H1 (cell line): ENCODE measurements around the gene SSRP1. TPM values are rescaled to one million over a fixed set of nuclear protein-coding genes. Genes with fewer than 3 reads are reported as not detected.
"Not testable (repeated sequence)": the region's sequence is repeated elsewhere in the genome, so short reads cannot be mapped to it uniquely, and the experiment has no call there.

Source experiments
- CTCF ChIA-PET: fragments of 300-600 bp; sonication (Branson Sonifier 250); formaldehyde crosslinking; loops from one replicate; lab custom pipeline; 2021; ENCODE audit not compliant: partially characterized antibody; lab: Charles Lee
- POLR2A ChIA-PET: fragments of 300-600 bp; sonication (Branson Sonifier 250); formaldehyde crosslinking; loops from one replicate; lab custom pipeline; 2021; ENCODE audit warnings: inconsistent platforms; ENCODE audit not compliant: partially characterized antibody; lab: Charles Lee
- DNase-seq, 2 experiments: peaks; one replicate each; pipeline versions ENCODE4 v3.0.0 to v3.0.0-alpha.2; 2010 to 2022; ENCODE audit warnings: low spot score in 2 of 2, low read depth in 1 of 2, mixed read lengths in 1 of 2
- FAIRE-seq: peaks from 2 replicates; lab custom pipeline; 2011; peaks lifted over from hg19 to GRCh38; lab: Jason Lieb, UNC
- H2AFZ ChIP-seq: 2 replicates; pipeline ENCODE4 v1.8.1; 2012; ENCODE audit warnings: low read length, inconsistent platforms
- H2AK5ac ChIP-seq: 2 replicates; pipeline ENCODE4 v1.6.1; 2013; ENCODE audit warnings: low read depth, low read length
- H2BK120ac ChIP-seq: replicated peaks from 2 replicates; pipeline ENCODE3; 2013; ENCODE audit warnings: low read depth, low read length, inconsistent platforms
- H2BK12ac ChIP-seq: 2 replicates; pipeline ENCODE4 v1.6.1; 2013; ENCODE audit warnings: low read depth, low read length
- H2BK15ac ChIP-seq: 2 replicates; pipeline ENCODE4 v1.6.1; 2013; ENCODE audit warnings: low read length
- H2BK20ac ChIP-seq: 2 replicates; pipeline ENCODE4 v1.6.1; 2013; ENCODE audit warnings: low read length
- H2BK5ac ChIP-seq: 2 replicates; pipeline ENCODE4 v1.6.1; 2013; ENCODE audit warnings: low read depth, low read length
- H3K14ac ChIP-seq: 2 replicates; pipeline ENCODE4 v1.6.1; 2013; ENCODE audit warnings: inconsistent platforms; ENCODE audit not compliant: insufficient read length
- H3K18ac ChIP-seq: 2 replicates; pipeline ENCODE4 v1.6.1; 2013; ENCODE audit warnings: low read length; ENCODE audit errors: extremely low read depth
- H3K23ac ChIP-seq: 2 replicates; pipeline ENCODE4 v1.6.1; 2013; ENCODE audit warnings: inconsistent platforms; ENCODE audit not compliant: insufficient read length
- H3K23me2 ChIP-seq: 2 replicates; pipeline ENCODE4 v1.6.1; 2013; ENCODE audit warnings: low read depth, low read length
- H3K27ac ChIP-seq: 2 replicates; pipeline ENCODE4 v1.6.1; 2011; ENCODE audit warnings: low read depth, low read length, inconsistent platforms
- H3K27me3 ChIP-seq, 4 experiments: replicated peaks in 1 of 4; 1 replicate in 1 of 4; 2 replicates in 3 of 4; pipeline versions ENCODE4 v1.6.1 to v1.8.1; 2011 to 2013; ENCODE audit warnings: low read length in 3 of 4, mild to moderate bottlenecking in 3 of 4, inconsistent platforms in 2 of 4, mixed read lengths in 2 of 4, moderate library complexity in 1 of 4; ENCODE audit not compliant: control insufficient read depth in 3 of 4, insufficient read depth in 3 of 4; ENCODE audit errors: extremely low read depth in 1 of 4
- H3K36me3 ChIP-seq, 4 experiments: 2 replicates each; pipeline versions ENCODE4 v1.6.1 to v1.8.1; 2011 to 2013; ENCODE audit warnings: mild to moderate bottlenecking in 4 of 4, low read length in 3 of 4, moderate library complexity in 2 of 4, control low read depth in 1 of 4, inconsistent platforms in 1 of 4; ENCODE audit not compliant: insufficient read depth in 4 of 4, control insufficient read depth in 2 of 4
- H3K4ac ChIP-seq: replicated peaks from 2 replicates; pipeline ENCODE3; 2013; ENCODE audit warnings: low read length, low read depth, mixed read lengths, inconsistent platforms; ENCODE audit not compliant: insufficient read length
- H3K4me1 ChIP-seq, 4 experiments: replicated peaks in 1 of 4; 1 replicate in 1 of 4; 2 replicates in 3 of 4; pipeline versions ENCODE4 v1.6.1 to v1.8.1; 2011 to 2013; ENCODE audit warnings: low read length in 3 of 4, inconsistent platforms in 2 of 4, mixed read lengths in 1 of 4; ENCODE audit not compliant: insufficient read depth in 4 of 4, control insufficient read depth in 3 of 4
- H3K4me2 ChIP-seq, 2 experiments: 2 replicates each; pipeline versions ENCODE4 v1.6.1 to v1.8.1; 2011 to 2013; ENCODE audit warnings: low read depth in 2 of 2, low read length in 2 of 2, control low read depth in 1 of 2, inconsistent platforms in 1 of 2, mild to moderate bottlenecking in 1 of 2; ENCODE audit not compliant: insufficient read depth in 1 of 2
- H3K4me3 ChIP-seq, 4 experiments: fragments of 200-600, 300-600 bp in 1 of 4; sonication (generic), shearing (Covaris generic), sonication (Bioruptor Twin) in 1 of 4; 2 replicates each; pipeline versions ENCODE4 v1.5.1 to v1.8.1; 2011 to 2016; ENCODE audit warnings: low read length in 4 of 4, low read depth in 3 of 4, control low read depth in 2 of 4, inconsistent platforms in 2 of 4, mild to moderate bottlenecking in 2 of 4, mixed read lengths in 1 of 4, moderate library complexity in 1 of 4; ENCODE audit not compliant: insufficient read depth in 2 of 4; ENCODE audit errors: extremely low read depth in 1 of 4
- H3K56ac ChIP-seq: replicated peaks from 2 replicates; pipeline ENCODE3; 2013; ENCODE audit warnings: low read depth, mild to moderate bottlenecking, mixed read lengths, low read length, inconsistent platforms; ENCODE audit not compliant: insufficient read length
- H3K79me1 ChIP-seq: 2 replicates; pipeline ENCODE4 v1.6.1; 2013; ENCODE audit warnings: low read depth, low read length, control low read depth
- H3K79me2 ChIP-seq, 2 experiments: 2 replicates each; pipeline versions ENCODE4 v1.6.1 to v1.8.1; 2012 to 2013; ENCODE audit warnings: low read length in 2 of 2, mild to moderate bottlenecking in 2 of 2, inconsistent platforms in 1 of 2; ENCODE audit not compliant: insufficient read depth in 2 of 2, control insufficient read depth in 1 of 2
- H3K9ac ChIP-seq, 4 experiments: replicated peaks in 1 of 4; 1 replicate in 1 of 4; 2 replicates in 3 of 4; pipeline versions ENCODE4 v1.6.1 to v1.8.1; 2011 to 2013; ENCODE audit warnings: low read depth in 3 of 4, low read length in 3 of 4, control low read depth in 2 of 4, mild to moderate bottlenecking in 2 of 4, moderate library complexity in 2 of 4, inconsistent platforms in 1 of 4; ENCODE audit errors: extremely low read depth in 1 of 4
- H3K9me3 ChIP-seq, 2 experiments: 2 replicates each; pipeline versions ENCODE4 v1.6.1 to v1.8.1; 2012 to 2013; ENCODE audit warnings: mild to moderate bottlenecking in 2 of 2, moderate library complexity in 2 of 2, control low read depth in 1 of 2, inconsistent platforms in 1 of 2, low read depth in 1 of 2, low read length in 1 of 2, mixed read lengths in 1 of 2; ENCODE audit not compliant: insufficient read depth in 2 of 2
- H4K20me1 ChIP-seq, 2 experiments: replicated peaks in 1 of 2; 2 replicates each; pipeline versions ENCODE3 to v1.8.1; 2011 to 2013; ENCODE audit warnings: inconsistent platforms in 2 of 2, low read length in 2 of 2, mild to moderate bottlenecking in 1 of 2; ENCODE audit not compliant: insufficient read depth in 2 of 2, control insufficient read depth in 1 of 2
- H4K5ac ChIP-seq: 2 replicates; pipeline ENCODE4 v1.6.1; 2013; ENCODE audit warnings: low read length, low read depth, mixed read lengths, inconsistent platforms; ENCODE audit not compliant: insufficient read length
- H4K8ac ChIP-seq: 2 replicates; pipeline ENCODE4 v1.8.0; 2013; ENCODE audit warnings: mild to moderate bottlenecking, moderate library complexity, low read length, inconsistent platforms; ENCODE audit not compliant: insufficient read depth; ENCODE audit errors: extremely low read depth
- H4K91ac ChIP-seq: replicated peaks from 2 replicates; pipeline ENCODE3; 2013; ENCODE audit warnings: low read length, mixed read lengths, inconsistent platforms; ENCODE audit not compliant: insufficient read length
- FOSL1 ChIP-seq: IDR thresholded peaks from 2 replicates; pipeline ENCODE4 v1.6.1; 2011; ENCODE audit warnings: mild to moderate bottlenecking, low read depth, low read length, moderate library complexity; ENCODE audit not compliant: insufficient read depth
- POLR2AphosphoS5 ChIP-seq: IDR thresholded peaks from 2 replicates; pipeline ENCODE4 v1.6.1; 2011; ENCODE audit warnings: low read depth, low read length
- TCF12 ChIP-seq: IDR thresholded peaks from 2 replicates; pipeline ENCODE4 v1.6.1; 2011; ENCODE audit warnings: low read depth, mild to moderate bottlenecking, low read length
- ZNF274 ChIP-seq: IDR thresholded peaks from 2 replicates; pipeline ENCODE4 v1.7.0; 2012; ENCODE audit warnings: low read length, borderline replicate concordance; ENCODE audit errors: extremely low read depth
- WGBS, 2 experiments: shearing (Covaris generic) in 1 of 2; methylation state at CpG; one replicate each; pipeline versions ENCODE4 v1.1.6 to v1.1.7; 2013 to 2015; ENCODE audit warnings: low lambda C conversion rate in 2 of 2, mixed read lengths in 2 of 2, inconsistent platforms in 1 of 2, low coverage in 1 of 2, missing lambda C conversion rate in 1 of 2; ENCODE audit not compliant: insufficient replicate concordance in 2 of 2, insufficient coverage in 1 of 2, insufficient read length in 1 of 2; ENCODE audit errors: extremely low coverage in 1 of 2, missing lambda C conversion rate in 1 of 2; 5-methylcytosine and 5-hydroxymethylcytosine counted together
- polyA plus RNA-seq, 7 experiments: library from polyadenylated mRNA; depleted of rRNA in 3 of 7; stranded (reverse) in 5 of 7; unstranded in 2 of 7; fragments of >200 nt in 5 of 7; fragments of 200-250 nt in 2 of 7; gene quantifications; 1 replicate in 5 of 7; 2 replicates in 1 of 7; 4 replicates in 1 of 7; pipeline versions ENCODE4 v1.2.1 to v1.2.3, GENCODE V29; 2011 to 2013; ENCODE audit warnings: missing spikeins in 2 of 7, mixed read lengths in 2 of 7
- total RNA-seq: library from RNA; stranded (reverse); fragmentation: NEBNext Ultra II Directional; extraction: Animal tissue kit (Norgen Biotek cat#: 25700); gene quantifications from 2 replicates; pipeline ENCODE4 v1.2.1, GENCODE V29; 2021
- TF ChIP-seq, protein P1 (sequence below): IDR thresholded peaks from 2 replicates; pipeline ENCODE4 v1.6.1; 2012; ENCODE audit warnings: low read length, inconsistent platforms

SSRP1 gene
- total and polyA plus RNA-seq, 2 of the 8 experiments (the other 6 are each of a cell fraction or from before 2014, with no cell fraction given): 259 to 281 TPM

GRCh38 chr11:57283231-57283990 lies 52.3 kb downstream of the SSRP1 start (continued):
- TF ChIP-seq ZNF274 (no peak), TCF12 (no peak), POLR2AphosphoS5 (no peak), FOSL1 (no peak)
- TF ChIP-seq, protein P1, sequence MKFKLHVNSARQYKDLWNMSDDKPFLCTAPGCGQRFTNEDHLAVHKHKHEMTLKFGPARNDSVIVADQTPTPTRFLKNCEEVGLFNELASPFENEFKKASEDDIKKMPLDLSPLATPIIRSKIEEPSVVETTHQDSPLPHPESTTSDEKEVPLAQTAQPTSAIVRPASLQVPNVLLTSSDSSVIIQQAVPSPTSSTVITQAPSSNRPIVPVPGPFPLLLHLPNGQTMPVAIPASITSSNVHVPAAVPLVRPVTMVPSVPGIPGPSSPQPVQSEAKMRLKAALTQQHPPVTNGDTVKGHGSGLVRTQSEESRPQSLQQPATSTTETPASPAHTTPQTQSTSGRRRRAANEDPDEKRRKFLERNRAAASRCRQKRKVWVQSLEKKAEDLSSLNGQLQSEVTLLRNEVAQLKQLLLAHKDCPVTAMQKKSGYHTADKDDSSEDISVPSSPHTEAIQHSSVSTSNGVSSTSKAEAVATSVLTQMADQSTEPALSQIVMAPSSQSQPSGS: no peak

- H3K79me1 ChIP-seq, CTCF ChIA-PET, H2BK5ac ChIP-seq, H3K36me3 ChIP-seq, H3K56ac ChIP-seq, H3K9ac ChIP-seq, H3K27me3 ChIP-seq, FAIRE-seq, H2BK15ac ChIP-seq, H2BK120ac ChIP-seq, H3K4me3 ChIP-seq, H2AFZ ChIP-seq, H3K4me2 ChIP-seq, H3K79me2 ChIP-seq, H4K91ac ChIP-seq, H3K18ac ChIP-seq, H4K8ac ChIP-seq, H3K9me3 ChIP-seq, DNase-seq, H3K23me2 ChIP-seq, H3K27ac ChIP-seq, H3K23ac ChIP-seq, H3K4ac ChIP-seq, H3K14ac ChIP-seq, H4K5ac ChIP-seq, H4K20me1 ChIP-seq: not testable (repeated sequence)
- Histone ChIP-seq H2BK20ac (peak overlapping the region; percentile 64; the same call in 1 of the 2 replicates), H2BK12ac (0 out of 2 replicates have a peak overlapping the region, but pooled peaks have one; percentile 44), H2AK5ac (0 out of 2 replicates have a peak overlapping the region, but pooled peaks have one; percentile 33), H3K4me1 (peaks cover 5 to 15% (median 11%) of the 10 kb centered on the region in 4 experiments)
- POLR2A ChIA-PET: interaction anchor here (2.3 kb wide), 1 partner anchor 13 kb away, joined by 11 read pairs; no protein-coding TSS in a partner anchor
- WGBS, 2 experiments: 75% methylated on average over 6 of the region's 6 CpGs; no CpG with 5 or more reads in 1 of the 2 experiments
Observed at GRCh38 chr11:57281546-57281945, 54.1 kb downstream of the SSRP1 start.
